Muscle of leg (tissue), 11 donors: ENCODE data around the gene CDH4. TPM values are rescaled to one million over a fixed set of nuclear protein-coding genes. Genes with fewer than 3 reads are reported as not detected.

ENCODE experiments used
- DNase-seq: peaks from one replicate; pipeline ENCODE4 v3.0.0; 2013
- H3K27ac ChIP-seq: one replicate; pipeline ENCODE4 v1.5.1; 2013; ENCODE audit warnings: mild to moderate bottlenecking, low read length, control low read depth
- H3K27me3 ChIP-seq: one replicate; pipeline ENCODE4 v1.6.1; 2013; ENCODE audit warnings: low read length; ENCODE audit not compliant: control insufficient read depth, insufficient read depth
- H3K36me3 ChIP-seq: one replicate; pipeline ENCODE4 v1.6.1; 2013; ENCODE audit warnings: low read length; ENCODE audit not compliant: control insufficient read depth, insufficient read depth
- H3K4me1 ChIP-seq: one replicate; pipeline ENCODE4 v1.6.1; 2013; ENCODE audit warnings: low read length; ENCODE audit not compliant: control insufficient read depth, insufficient read depth
- H3K4me3 ChIP-seq: one replicate; pipeline ENCODE4 v1.5.1; 2013; ENCODE audit warnings: low read length, control low read depth
- H3K9me3 ChIP-seq: replicated peaks from 2 replicates; pipeline ENCODE4 v1.6.1; 2013; ENCODE audit warnings: low read depth, low read length; ENCODE audit not compliant: control insufficient read depth
- WGBS: methylation state at CpG from one replicate; pipeline ENCODE4 v1.1.5; 2013; ENCODE audit warnings: missing lambda C conversion rate; ENCODE audit not compliant: insufficient coverage; 5-methylcytosine and 5-hydroxymethylcytosine counted together
- polyA plus RNA-seq, 8 donors: library from polyadenylated mRNA; unstranded; fragments of 120-200 nt; gene quantifications; one replicate each; pipeline versions ENCODE4 v1.2.1 to v1.2.3, GENCODE V29; 2013; ENCODE audit warnings: inconsistent platforms in 1 of 8, low replicate concordance in 1 of 8; ENCODE audit not compliant: insufficient read length in 8 of 8, insufficient read depth in 1 of 8
- total RNA-seq: library from RNA; stranded (reverse); fragments of 120-200 nt; gene quantifications from one replicate; pipeline ENCODE4 v1.2.4, GENCODE V29; 2013

The CDH4 gene
- total and polyA plus RNA-seq, 9 donors, result 0.66 to 1.4 (median 1.2) TPM

GRCh38 chr20:61704661-61705060, 452.6 kb downstream of the CDH4 start:
- Histone ChIP-seq H3K4me3 (no peak overlapping the region), H3K27ac (no peak overlapping the region), H3K9me3 (no peaks in the 10 kb centered on the region), H3K27me3 (peaks cover 15% of the 10 kb centered on the region), H3K36me3 (no peaks in the 10 kb centered on the region), H3K4me1 (peaks cover 39% of the 10 kb centered on the region)
- DNase-seq, result no peak
- 92% methylated on average over 6 of the region's 7 CpGs for WGBS

GRCh38 chr20:61705386-61706258, 453.6 kb downstream of the CDH4 start:
- Histone ChIP-seq H3K4me1 (peaks cover 36% of the 10 kb centered on the region), H3K27me3 (peaks cover 15% of the 10 kb centered on the region), H3K36me3 (no peaks in the 10 kb centered on the region), H3K9me3 (no peaks in the 10 kb centered on the region), H3K4me3 (no peak overlapping the region), H3K27ac (peak overlapping the region; percentile 71)
- WGBS, result 26% methylated on average over 24 of the region's 26 CpGs
- DNase-seq, result peak; percentile 27

- Histone ChIP-seq H3K4me3 (no peak overlapping the region), H3K9me3 (no peaks in the 10 kb centered on the region), H3K27ac (peak overlapping the region; percentile 71), H3K4me1 (peaks cover 36% of the 10 kb centered on the region), H3K27me3 (peaks cover 13% of the 10 kb centered on the region), H3K36me3 (no peaks in the 10 kb centered on the region)
- WGBS, result 56% methylated on average over 19 of the region's 29 CpGs
- DNase-seq, result peak; percentile 36
Measured at GRCh38 chr20:61706259-61706961, 454.3 kb downstream of the CDH4 start.

- Histone ChIP-seq H3K9me3 (no peaks in the 10 kb centered on the region), H3K27ac (no peak overlapping the region), H3K4me1 (peaks cover 36% of the 10 kb centered on the region), H3K36me3 (no peaks in the 10 kb centered on the region), H3K27me3 (peaks cover 9% of the 10 kb centered on the region), H3K4me3 (no peak overlapping the region)
- no peak for DNase-seq
- WGBS, result 86% methylated on average over 9 of the region's 11 CpGs
Measured at GRCh38 chr20:61708891-61709290, 456.8 kb downstream of the CDH4 start.

GRCh38 chr20:61710108-61710507, 458.0 kb downstream of the CDH4 start:
- no peak overlapping the region for H3K27ac ChIP-seq
- WGBS, result 78% methylated on average over 3 of the region's 8 CpGs
- DNase-seq, result no peak
- no peaks in the 10 kb centered on the region for H3K9me3 ChIP-seq
- H3K4me1 ChIP-seq, result peaks cover 25% of the 10 kb centered on the region
- no peak overlapping the region for H3K4me3 ChIP-seq
- peaks cover 9% of the 10 kb centered on the region for H3K27me3 ChIP-seq
- H3K36me3 ChIP-seq, result no peaks in the 10 kb centered on the region

GRCh38 chr20:61712688-61713087, 460.6 kb downstream of the CDH4 start:
- Histone ChIP-seq H3K36me3 (no peaks in the 10 kb centered on the region), H3K9me3 (peaks cover 9% of the 10 kb centered on the region), H3K4me3 (no peak overlapping the region), H3K27ac (no peak overlapping the region), H3K27me3 (peaks cover 8% of the 10 kb centered on the region), H3K4me1 (no peaks in the 10 kb centered on the region)
- 40% methylated on average over 7 of the region's 9 CpGs for WGBS
- DNase-seq, result no peak

- no peak for DNase-seq
- peaks cover 9% of the 10 kb centered on the region for H3K9me3 ChIP-seq
- no peak overlapping the region for H3K27ac ChIP-seq
- no peaks in the 10 kb centered on the region for H3K4me1 ChIP-seq
- H3K36me3 ChIP-seq, result no peaks in the 10 kb centered on the region
- H3K27me3 ChIP-seq, result peaks cover 25% of the 10 kb centered on the region
- WGBS, result 67% methylated on average over 8 of the region's 11 CpGs
- no peak overlapping the region for H3K4me3 ChIP-seq
Measured at GRCh38 chr20:61718361-61719005, 466.4 kb downstream of the CDH4 start.

- Histone ChIP-seq H3K4me3 (no peak overlapping the region), H3K4me1 (no peaks in the 10 kb centered on the region), H3K27me3 (peaks cover 25% of the 10 kb centered on the region), H3K36me3 (no peaks in the 10 kb centered on the region), H3K27ac (no peak overlapping the region), H3K9me3 (peaks cover 9% of the 10 kb centered on the region)
- WGBS, result 46% methylated on average over 14 of the region's 25 CpGs
- DNase-seq, result no peak
Measured at GRCh38 chr20:61719691-61720347, 467.8 kb downstream of the CDH4 start.

GRCh38 chr20:61720348-61720696, 468.3 kb downstream of the CDH4 start:
- no peak for DNase-seq
- WGBS, result 37% methylated on average over 2 of the region's 4 CpGs
- no peaks in the 10 kb centered on the region for H3K4me1 ChIP-seq
- H3K9me3 ChIP-seq, result peaks cover 9% of the 10 kb centered on the region
- H3K36me3 ChIP-seq, result no peaks in the 10 kb centered on the region
- peaks cover 24% of the 10 kb centered on the region for H3K27me3 ChIP-seq
- no peak overlapping the region for H3K4me3 ChIP-seq
- no peak overlapping the region for H3K27ac ChIP-seq
